Hepatocyte (in vitro differentiated cells): ENCODE measurements around the gene ADAP1. TPM values are rescaled to one million over a fixed set of nuclear protein-coding genes. Genes with fewer than 3 reads are reported as not detected.

Experiments used
- DNase-seq: peaks from one replicate; pipeline ENCODE4 v3.0.0-alpha.2; 2016; ENCODE audit warnings: low spot score
- H2AFZ ChIP-seq: fragments of 200-600 bp; sonication (generic); 2 replicates; pipeline ENCODE4 v1.6.0; 2016; ENCODE audit warnings: antibody characterized with exemption, mild to moderate bottlenecking
- H3K27ac ChIP-seq: fragments of 200-600 bp; sonication (generic); 2 replicates; pipeline ENCODE4 v1.5.1; 2016; ENCODE audit warnings: mild to moderate bottlenecking
- H3K27me3 ChIP-seq: fragments of 200-600 bp; sonication (generic); 2 replicates; pipeline ENCODE4 v1.6.1; 2016
- H3K36me3 ChIP-seq: fragments of 200-600 bp; sonication (generic); replicated peaks from 2 replicates; pipeline ENCODE4 v1.5.1; 2016; ENCODE audit warnings: low read depth; ENCODE audit not compliant: insufficient read depth
- H3K4me1 ChIP-seq: fragments of 200-600 bp; sonication (generic); 2 replicates; pipeline ENCODE4 v1.5.1; 2016; ENCODE audit warnings: mild to moderate bottlenecking, moderate library complexity; ENCODE audit not compliant: insufficient read depth
- H3K4me2 ChIP-seq: fragments of 200-600 bp; sonication (generic); 2 replicates; pipeline ENCODE4 v1.6.0; 2016
- H3K4me3 ChIP-seq: fragments of 200-600 bp; sonication (generic); 2 replicates; pipeline ENCODE4 v1.5.1; 2016; ENCODE audit warnings: mild to moderate bottlenecking
- H3K79me2 ChIP-seq: fragments of 200-600 bp; sonication (generic); 2 replicates; pipeline ENCODE4 v1.6.0; 2017; ENCODE audit warnings: mild to moderate bottlenecking
- H3K9me2 ChIP-seq: fragments of 200-600 bp; sonication (generic); replicated peaks from 2 replicates; pipeline ENCODE4 v1.6.0; 2017; ENCODE audit warnings: mild to moderate bottlenecking; ENCODE audit not compliant: insufficient read depth
- H3K9me3 ChIP-seq: fragments of 200-600 bp; sonication (generic); 2 replicates; pipeline ENCODE4 v1.5.1; 2016; ENCODE audit warnings: low read depth, mild to moderate bottlenecking
- H4K20me1 ChIP-seq: fragments of 200-600 bp; sonication (generic); 2 replicates; pipeline ENCODE4 v1.6.0; 2016; ENCODE audit warnings: mild to moderate bottlenecking; ENCODE audit not compliant: insufficient read depth, poor library complexity, severe bottlenecking
- CTCF ChIP-seq: fragments of 200-600 bp; sonication (generic); IDR thresholded peaks from 2 replicates; pipeline ENCODE4 v1.5.1; 2016; ENCODE audit warnings: antibody characterized with exemption, mild to moderate bottlenecking; ENCODE audit not compliant: poor library complexity
- EZH2 ChIP-seq: fragments of 200-600 bp; sonication (generic); IDR thresholded peaks from 2 replicates; pipeline ENCODE4 v1.6.1; 2016; ENCODE audit warnings: antibody characterized with exemption, mild to moderate bottlenecking, borderline replicate concordance
- EZH2phosphoT487 ChIP-seq: fragments of 200-600 bp; sonication (generic); IDR thresholded peaks from one replicate; pipeline ENCODE4 v1.6.1; 2018; ENCODE audit warnings: antibody characterized with exemption, mild to moderate bottlenecking, low read depth, moderate library complexity; ENCODE audit not compliant: unreplicated experiment, severe bottlenecking
- WGBS: methylation state at CpG from one replicate; pipeline ENCODE4 v1.1.6; 2016; ENCODE audit warnings: low lambda C conversion rate; ENCODE audit errors: missing lambda C conversion rate; 5-methylcytosine and 5-hydroxymethylcytosine counted together
- polyA plus RNA-seq: library from polyadenylated mRNA; unstranded; fragments of >200 nt; fragmentation: Nextera tagmentation; extraction: Ambion mirVana; gene quantifications from 2 replicates; pipeline ENCODE4 v1.2.1, GENCODE V29; 2016
- total RNA-seq: library from RNA; depleted of rRNA; stranded (reverse); fragments of >200 nt; gene quantifications from 2 replicates; pipeline ENCODE4 v1.2.3, GENCODE V29; 2014

The ADAP1 gene
- total and polyA plus RNA-seq, 2 experiments from 2014 or later = 25.6 to 35.7 TPM

DNA sequence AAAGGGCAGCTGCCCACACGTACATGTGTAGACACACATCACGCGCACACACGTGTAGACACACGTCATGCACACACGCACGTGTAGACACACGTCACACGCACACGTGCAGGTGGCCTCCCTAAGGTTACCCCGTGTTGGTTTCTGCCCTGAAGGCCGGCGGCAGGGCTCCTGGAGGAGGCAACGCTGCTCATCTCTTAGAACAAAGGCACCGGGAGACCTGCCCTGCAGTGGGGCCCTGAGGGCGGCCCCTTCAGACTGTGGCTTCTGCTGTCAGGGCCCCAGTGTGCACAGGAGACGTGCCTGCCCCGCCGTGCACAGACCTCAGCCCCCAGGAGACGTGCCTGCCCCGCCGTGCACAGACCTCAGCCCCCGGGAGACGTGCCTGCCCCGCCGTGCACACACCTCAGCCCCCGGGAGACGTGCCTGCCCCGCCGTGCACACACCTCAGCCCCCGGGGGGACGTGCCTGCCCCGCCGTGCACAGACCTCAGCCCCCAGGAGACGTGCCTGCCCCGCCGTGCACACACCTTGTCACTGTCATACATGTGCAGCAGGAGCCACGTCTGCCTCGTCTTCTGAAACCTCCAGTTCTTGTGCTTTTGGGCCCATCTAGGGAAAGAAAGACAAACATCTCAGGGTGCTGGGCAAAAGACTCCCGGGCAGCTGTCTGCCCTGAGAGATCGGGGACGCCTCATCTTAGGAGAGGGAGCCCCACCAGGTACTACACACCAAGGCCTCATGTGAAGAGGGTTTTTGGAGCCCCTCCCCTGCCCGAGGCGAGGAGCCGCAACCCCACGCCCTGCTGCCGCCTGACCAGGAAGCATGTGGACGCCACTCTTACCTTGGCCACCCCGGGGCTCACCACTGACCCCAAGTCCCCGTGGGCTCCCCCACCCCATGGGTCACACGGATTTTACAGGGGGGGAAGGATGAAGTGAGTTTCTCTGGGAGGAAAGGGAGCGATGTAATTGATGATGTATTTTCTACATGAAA is 45.8 kb upstream of the ADAP1 start:
- no peaks in the 10 kb centered on the region for H3K36me3 ChIP-seq
- WGBS = 93% methylated on average over 26 of the region's 52 CpGs
- no peaks in the 10 kb centered on the region for H3K79me2 ChIP-seq
- H3K9me3 ChIP-seq = no peaks in the 10 kb centered on the region
- no peak overlapping the region for H3K27ac ChIP-seq
- H3K4me1 ChIP-seq = no peaks in the 10 kb centered on the region
- TF ChIP-seq EZH2 = no peak
- TF ChIP-seq EZH2phosphoT487 = no peak
- no peak for TF ChIP-seq CTCF
- DNase-seq = no peak
- no peak overlapping the region for H2AFZ ChIP-seq
- no peak overlapping the region for H3K4me2 ChIP-seq
- H4K20me1 ChIP-seq = no peaks in the 10 kb centered on the region
- H3K9me2 ChIP-seq = no peaks in the 10 kb centered on the region
- H3K27me3 ChIP-seq = no peaks in the 10 kb centered on the region
- H3K4me3 ChIP-seq = no peak overlapping the region

DNA sequence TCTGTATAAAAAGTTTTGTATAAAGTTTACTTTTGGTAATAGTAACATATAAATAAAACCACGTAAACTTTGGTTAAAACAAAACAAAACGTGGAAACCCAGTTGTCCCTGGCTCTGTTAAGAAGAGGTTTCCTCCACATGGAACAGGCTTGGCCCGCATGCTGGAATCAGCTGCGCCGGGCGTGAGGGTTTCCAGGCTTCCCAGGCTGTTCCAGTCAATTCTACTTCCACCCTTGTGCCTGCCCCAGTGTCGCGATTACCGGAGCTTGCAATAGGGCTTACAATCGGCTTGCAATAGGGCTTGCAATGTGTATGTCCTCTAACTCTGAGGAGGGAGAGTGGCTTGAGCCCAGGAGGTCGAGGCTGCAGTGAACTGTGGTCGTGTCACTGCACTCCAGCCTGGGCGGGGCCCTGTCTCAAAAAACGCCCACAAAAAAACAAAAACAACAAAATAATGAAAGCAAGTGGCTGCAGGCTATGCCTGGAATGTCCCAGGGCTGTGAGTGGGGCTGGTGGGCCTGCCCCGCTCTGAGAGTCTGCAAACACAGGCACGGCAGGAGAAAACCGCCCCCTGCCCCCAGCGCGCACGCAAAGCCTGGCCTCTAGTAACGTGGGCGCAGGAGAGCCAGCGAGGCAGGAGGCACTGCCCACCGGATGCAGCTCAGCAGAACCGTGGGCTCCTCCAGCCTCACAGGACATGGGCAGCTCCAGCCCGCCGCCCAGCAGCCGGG is 44.8 kb upstream of the ADAP1 start:
- 85% methylated on average over 28 of the region's 28 CpGs for WGBS
- TF ChIP-seq EZH2phosphoT487 (no peak), CTCF (no peak), EZH2 (no peak)
- no peaks in the 10 kb centered on the region for H3K36me3 ChIP-seq

DNA sequence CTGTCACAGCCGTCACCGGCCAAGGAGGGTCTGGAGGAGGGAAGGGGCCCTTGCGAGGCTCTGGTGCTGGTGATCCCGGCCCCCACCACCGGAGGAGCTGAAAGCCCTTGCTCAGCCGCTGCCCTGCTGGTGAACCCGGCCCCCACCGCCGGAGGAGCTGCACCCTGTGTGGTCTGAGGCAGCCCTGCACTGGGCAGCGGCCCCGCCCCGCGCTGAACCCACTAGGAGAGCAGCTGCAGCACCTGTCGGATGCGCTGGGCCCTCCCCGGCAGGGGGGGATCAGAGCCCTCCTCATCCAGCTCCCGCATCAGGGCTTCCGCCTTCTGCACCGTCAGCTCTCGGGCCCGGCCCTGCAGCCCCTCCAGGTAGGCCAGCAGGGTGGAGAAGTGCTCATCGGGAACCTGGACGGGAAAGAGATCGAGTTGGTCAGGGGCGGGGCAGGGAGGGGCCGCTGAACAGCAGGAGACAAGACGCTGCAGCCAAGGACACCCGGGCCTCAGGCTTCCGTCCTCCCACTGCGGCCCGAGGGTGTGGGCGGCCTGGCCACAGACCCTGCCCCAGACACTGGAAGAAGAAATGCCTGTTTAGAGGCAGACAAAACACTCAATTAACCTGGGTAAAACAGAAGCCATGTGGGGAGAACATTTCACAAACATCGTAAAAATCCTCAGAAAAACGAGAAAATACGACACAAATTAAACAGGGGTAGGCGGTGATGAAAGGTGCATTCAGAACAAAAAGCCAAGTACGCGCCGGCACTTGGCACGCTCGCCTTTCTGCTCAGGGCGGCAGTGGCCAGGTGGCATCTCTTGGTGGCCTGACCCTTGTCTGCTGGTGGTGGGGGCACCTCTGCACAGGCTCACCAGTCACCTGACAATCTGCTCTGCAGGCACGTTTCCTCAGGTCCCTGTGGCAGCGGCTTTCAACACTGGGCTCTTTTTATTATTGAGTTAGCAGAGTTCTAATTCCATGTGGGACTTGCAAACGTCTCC is 43.2 kb upstream of the ADAP1 start:
- Histone ChIP-seq H3K4me3 (no peak overlapping the region), H4K20me1 (no peaks in the 10 kb centered on the region), H3K9me3 (no peaks in the 10 kb centered on the region), H2AFZ (no peak overlapping the region), H3K27me3 (no peaks in the 10 kb centered on the region), H3K4me2 (no peak overlapping the region), H3K27ac (no peak overlapping the region), H3K9me2 (no peaks in the 10 kb centered on the region), H3K36me3 (no peaks in the 10 kb centered on the region), H3K4me1 (peaks cover 3% of the 10 kb centered on the region), H3K79me2 (no peaks in the 10 kb centered on the region)
- WGBS = 86% methylated on average over 38 of the region's 45 CpGs
- DNase-seq = no peak
- TF ChIP-seq CTCF (no peak), EZH2phosphoT487 (no peak), EZH2 (no peak)

More for the DNA sequence above, 44.8 kb upstream of the ADAP1 start:
- no peaks in the 10 kb centered on the region for H3K27me3 ChIP-seq
- H3K4me1 ChIP-seq = no peaks in the 10 kb centered on the region
- no peaks in the 10 kb centered on the region for H4K20me1 ChIP-seq
- H3K9me2 ChIP-seq = no peaks in the 10 kb centered on the region
- no peak for DNase-seq
- no peak overlapping the region for H3K4me3 ChIP-seq
- H3K9me3 ChIP-seq = no peaks in the 10 kb centered on the region
- no peak overlapping the region for H3K27ac ChIP-seq
- H2AFZ ChIP-seq = no peak overlapping the region
- H3K79me2 ChIP-seq = no peaks in the 10 kb centered on the region
- no peak overlapping the region for H3K4me2 ChIP-seq
